HepG2 (cell line): ENCODE measurements around the gene ATP6V0A1. TPM values are rescaled to one million over a fixed set of nuclear protein-coding genes. Genes with fewer than 3 reads are reported as not detected.

ENCODE experiments used
- CCDC6 ChIP-seq: sonication (generic); formaldehyde crosslinking; IDR thresholded peaks from 2 replicates; pipeline ENCODE4 v1.8.1; 2022; ENCODE audit warnings: mild to moderate bottlenecking, missing genetic modification reagents, moderate library complexity
- DR1 ChIP-seq: sonication (generic); formaldehyde crosslinking; IDR thresholded peaks from 2 replicates; pipeline ENCODE4 v1.8.0; 2021; ENCODE audit warnings: mild to moderate bottlenecking, missing genetic modification reagents, inconsistent platforms
- GATA4 ChIP-seq: sonication (generic); IDR thresholded peaks from 2 replicates; pipeline ENCODE4 v1.6.1; 2016; ENCODE audit warnings: antibody characterized with exemption, low read depth, borderline replicate concordance
- HIVEP1 ChIP-seq: sonication (generic); formaldehyde crosslinking; IDR thresholded peaks from 2 replicates; pipeline ENCODE4 v1.4.0; 2020; ENCODE audit warnings: mild to moderate bottlenecking, missing genetic modification reagents
- HNRNPLL ChIP-seq: fragments of 200-400 bp; formaldehyde crosslinking; IDR thresholded peaks from 2 replicates; pipeline ENCODE4 v1.6.1; 2017; ENCODE audit warnings: mild to moderate bottlenecking, low read depth, low read length; ENCODE audit not compliant: poor library complexity, severe bottlenecking
- HOXA5 ChIP-seq: sonication (generic); formaldehyde crosslinking; IDR thresholded peaks from 2 replicates; pipeline ENCODE4 v1.4.0; 2020; ENCODE audit warnings: missing genetic modification reagents
- ISX ChIP-seq: sonication (generic); formaldehyde crosslinking; conservative IDR thresholded peaks from 2 replicates; pipeline ENCODE4 v1.5.0; 2020; ENCODE audit warnings: missing genetic modification reagents
- KLF6 ChIP-seq: IDR thresholded peaks from 2 replicates; pipeline ENCODE4 v1.8.0; 2016; ENCODE audit warnings: missing biosample characterization, missing genetic modification reagents
- NFYB ChIP-seq: sonication (generic); formaldehyde crosslinking; IDR thresholded peaks from 2 replicates; pipeline ENCODE4 v1.4.0; 2020; ENCODE audit warnings: missing genetic modification reagents
- PITX1 ChIP-seq: sonication (generic); formaldehyde crosslinking; IDR thresholded peaks from 2 replicates; pipeline ENCODE4 v1.5.1; 2020; ENCODE audit warnings: mild to moderate bottlenecking, missing genetic modification reagents
- RBFOX2 ChIP-seq: fragments of 200-400 bp; formaldehyde crosslinking; IDR thresholded peaks from 2 replicates; pipeline ENCODE4 v1.6.1; 2017; ENCODE audit warnings: low read depth, mild to moderate bottlenecking, low read length
- SETDB1 ChIP-seq: sonication (generic); formaldehyde crosslinking; IDR thresholded peaks from 2 replicates; pipeline ENCODE4 v1.5.1; 2020; ENCODE audit warnings: missing genetic modification reagents, mild to moderate bottlenecking, borderline replicate concordance
- SMAD1 ChIP-seq: sonication (generic); formaldehyde crosslinking; IDR thresholded peaks from 2 replicates; pipeline ENCODE4 v1.4.0; 2020; ENCODE audit warnings: missing genetic modification reagents, low read depth, mild to moderate bottlenecking, borderline replicate concordance
- SPEN ChIP-seq: sonication (generic); formaldehyde crosslinking; IDR thresholded peaks from 2 replicates; pipeline ENCODE4 v1.5.1; 2020; ENCODE audit warnings: low read depth, mild to moderate bottlenecking, missing genetic modification reagents
- SRSF1 ChIP-seq: fragments of 200-400 bp; formaldehyde crosslinking; optimal IDR thresholded peaks from 2 replicates; pipeline ENCODE3; 2017; ENCODE audit warnings: mild to moderate bottlenecking, low read depth, low read length, moderate library complexity
- TRIM24 ChIP-seq: sonication (generic); formaldehyde crosslinking; IDR thresholded peaks from 2 replicates; pipeline ENCODE4 v1.8.0; 2022; ENCODE audit warnings: mild to moderate bottlenecking, missing genetic modification reagents
- ZBTB21 ChIP-seq: sonication (generic); formaldehyde crosslinking; IDR thresholded peaks from 2 replicates; pipeline ENCODE4 v1.4.0; 2020; ENCODE audit warnings: missing genetic modification reagents
- ZNF121 ChIP-seq: sonication (generic); formaldehyde crosslinking; IDR thresholded peaks from 2 replicates; pipeline ENCODE4 v1.5.0; 2020; ENCODE audit warnings: mild to moderate bottlenecking, missing genetic modification reagents
- ZNF260 ChIP-seq: sonication (generic); formaldehyde crosslinking; IDR thresholded peaks from 2 replicates; pipeline ENCODE4 v1.4.0; 2020; ENCODE audit warnings: missing genetic modification reagents, low read depth, mild to moderate bottlenecking, borderline replicate concordance
- ZNF530 ChIP-seq: sonication (generic); formaldehyde crosslinking; IDR thresholded peaks from 2 replicates; pipeline ENCODE4 v1.5.0; 2020; ENCODE audit warnings: low read depth, mild to moderate bottlenecking, missing genetic modification reagents
- ZNF557 ChIP-seq: sonication (generic); formaldehyde crosslinking; IDR thresholded peaks from 2 replicates; pipeline ENCODE4 v1.4.0; 2020; ENCODE audit warnings: missing genetic modification reagents
- ZNF772 ChIP-seq: sonication (generic); formaldehyde crosslinking; IDR thresholded peaks from 2 replicates; pipeline ENCODE4 v1.5.0; 2020; ENCODE audit warnings: mild to moderate bottlenecking, missing genetic modification reagents
- ZNF775 ChIP-seq: sonication (generic); formaldehyde crosslinking; IDR thresholded peaks from 2 replicates; pipeline ENCODE4 v1.4.0; 2020; ENCODE audit warnings: missing genetic modification reagents, mild to moderate bottlenecking, moderate library complexity, borderline replicate concordance
- ZNF782 ChIP-seq: sonication (generic); formaldehyde crosslinking; IDR thresholded peaks from 2 replicates; pipeline ENCODE4 v1.4.0; 2020; ENCODE audit warnings: missing genetic modification reagents, mild to moderate bottlenecking, borderline replicate concordance
- ZNF839 ChIP-seq: sonication (generic); formaldehyde crosslinking; IDR thresholded peaks from 2 replicates; pipeline ENCODE4 v1.4.0; 2020; ENCODE audit warnings: missing genetic modification reagents, mild to moderate bottlenecking, borderline replicate concordance
- ZSCAN20 ChIP-seq: sonication (generic); formaldehyde crosslinking; IDR thresholded peaks from 2 replicates; pipeline ENCODE4 v1.4.0; 2020; ENCODE audit warnings: missing genetic modification reagents, mild to moderate bottlenecking, borderline replicate concordance
- polyA plus RNA-seq, 8 experiments: library from polyadenylated mRNA; depleted of rRNA in 3 of 8; stranded (reverse) in 7 of 8; unstranded in 1 of 8; fragments of >200 nt; fragmentation: Illumina TruSeq in 4 of 8; extraction: Trizol in 4 of 8; gene quantifications; 2 replicates each; pipeline versions ENCODE4 v1.2.1 to v1.2.3, GENCODE V29; 2011 to 2016; ENCODE audit warnings: low read depth in 4 of 8, missing spikeins in 1 of 8, mixed read lengths in 1 of 8; ENCODE audit not compliant: insufficient read depth in 1 of 8
- total RNA-seq, 5 experiments: library from RNA; depleted of rRNA; stranded (reverse); fragments of >200 nt; fragmentation: Illumina TruSeq; extraction: Trizol; gene quantifications; 2 replicates each; pipeline ENCODE4 v1.2.3, GENCODE V29; 2016; ENCODE audit warnings: low read depth in 1 of 5
- TF ChIP-seq, protein P1 (sequence below): sonication (generic); formaldehyde crosslinking; IDR thresholded peaks from 2 replicates; pipeline ENCODE4 v1.4.0; 2020; ENCODE audit warnings: missing genetic modification reagents

ATP6V0A1 gene
- total and polyA plus RNA-seq, 2 of the 13 experiments (the other 11 are each of a cell fraction or from before 2014, with no cell fraction given): 27.9 to 54.1 TPM

DNA sequence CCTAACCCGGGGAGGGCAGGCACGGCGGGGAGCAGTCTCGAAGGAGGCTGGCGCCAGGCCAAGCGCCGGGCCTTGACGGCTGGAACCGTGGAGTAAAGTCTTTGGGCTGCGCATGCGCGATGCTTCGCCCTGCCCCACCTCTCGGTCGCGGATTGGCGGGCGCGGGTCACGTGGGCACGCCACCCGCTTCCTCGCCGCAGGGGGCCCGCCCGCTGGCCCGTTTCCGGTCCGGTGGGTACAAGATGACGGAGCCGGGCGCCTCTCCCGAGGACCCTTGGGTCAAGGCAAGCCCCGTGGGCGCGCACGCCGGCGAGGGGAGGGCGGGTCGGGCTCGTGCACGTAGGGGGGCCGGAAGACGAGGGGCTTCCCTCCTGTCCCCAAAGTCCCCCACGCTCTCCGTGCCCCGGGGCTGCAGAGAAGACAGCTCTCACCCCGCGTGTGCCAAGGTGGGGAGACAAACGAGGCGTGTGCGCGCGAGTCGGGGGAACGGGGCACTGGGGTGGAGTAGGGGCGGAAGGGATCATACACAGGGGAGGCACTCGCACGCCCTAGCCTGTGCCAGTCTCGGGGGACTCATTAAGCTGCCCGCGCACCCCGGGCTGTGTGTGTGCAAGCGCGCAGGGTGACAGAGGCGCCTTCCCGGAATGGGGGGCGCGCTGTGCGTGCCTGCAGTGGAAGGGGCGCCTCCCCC lies 108.3 kb downstream of the ATP6V0A1 start, which contains the start of gene MLX (continued):
- TF ChIP-seq ZNF839 (CRISPR knock-in tag) (no peak; the same call in 1 of the 2 replicates), KLF6 (CRISPR knock-in tag) (peak; percentile 85; the same call in 1 of the 2 replicates), SMAD1 (CRISPR knock-in tag) (no peak; the same call in 1 of the 2 replicates), ZNF782 (peak; percentile 73; the same call in 1 of the 2 replicates), RBFOX2 (peak; percentile 99), TRIM24 (CRISPR knock-in tag) (no peak), DR1 (CRISPR knock-in tag) (peak; percentile 51), ZNF772 (CRISPR knock-in tag) (no peak), SRSF1 (peak; percentile 71), ZNF121 (CRISPR knock-in tag) (peak; percentile 80; the same call in 1 of the 2 replicates), HNRNPLL (peak; percentile 61), CCDC6 (no peak), ZBTB21 (CRISPR knock-in tag) (0 out of 2 replicates have a peak, but pooled peaks have one; percentile 41), ZNF557 (no peak; the same call in 1 of the 2 replicates), SPEN (CRISPR knock-in tag) (peak; percentile 79), NFYB (peak; percentile 93), PITX1 (CRISPR knock-in tag) (peak; percentile 48), ZNF530 (no peak), ZNF775 (no peak; the same call in 1 of the 2 replicates), SETDB1 (CRISPR knock-in tag) (no peak), ZNF260 (CRISPR knock-in tag) (no peak), ZSCAN20 (no peak; the same call in 1 of the 2 replicates), GATA4 (no peak), HOXA5 (CRISPR knock-in tag) (no peak), ISX (peak; percentile 81; the same call in 1 of the 2 replicates), HIVEP1 (CRISPR knock-in tag) (peak; percentile 84)
- TF ChIP-seq, protein P1, sequence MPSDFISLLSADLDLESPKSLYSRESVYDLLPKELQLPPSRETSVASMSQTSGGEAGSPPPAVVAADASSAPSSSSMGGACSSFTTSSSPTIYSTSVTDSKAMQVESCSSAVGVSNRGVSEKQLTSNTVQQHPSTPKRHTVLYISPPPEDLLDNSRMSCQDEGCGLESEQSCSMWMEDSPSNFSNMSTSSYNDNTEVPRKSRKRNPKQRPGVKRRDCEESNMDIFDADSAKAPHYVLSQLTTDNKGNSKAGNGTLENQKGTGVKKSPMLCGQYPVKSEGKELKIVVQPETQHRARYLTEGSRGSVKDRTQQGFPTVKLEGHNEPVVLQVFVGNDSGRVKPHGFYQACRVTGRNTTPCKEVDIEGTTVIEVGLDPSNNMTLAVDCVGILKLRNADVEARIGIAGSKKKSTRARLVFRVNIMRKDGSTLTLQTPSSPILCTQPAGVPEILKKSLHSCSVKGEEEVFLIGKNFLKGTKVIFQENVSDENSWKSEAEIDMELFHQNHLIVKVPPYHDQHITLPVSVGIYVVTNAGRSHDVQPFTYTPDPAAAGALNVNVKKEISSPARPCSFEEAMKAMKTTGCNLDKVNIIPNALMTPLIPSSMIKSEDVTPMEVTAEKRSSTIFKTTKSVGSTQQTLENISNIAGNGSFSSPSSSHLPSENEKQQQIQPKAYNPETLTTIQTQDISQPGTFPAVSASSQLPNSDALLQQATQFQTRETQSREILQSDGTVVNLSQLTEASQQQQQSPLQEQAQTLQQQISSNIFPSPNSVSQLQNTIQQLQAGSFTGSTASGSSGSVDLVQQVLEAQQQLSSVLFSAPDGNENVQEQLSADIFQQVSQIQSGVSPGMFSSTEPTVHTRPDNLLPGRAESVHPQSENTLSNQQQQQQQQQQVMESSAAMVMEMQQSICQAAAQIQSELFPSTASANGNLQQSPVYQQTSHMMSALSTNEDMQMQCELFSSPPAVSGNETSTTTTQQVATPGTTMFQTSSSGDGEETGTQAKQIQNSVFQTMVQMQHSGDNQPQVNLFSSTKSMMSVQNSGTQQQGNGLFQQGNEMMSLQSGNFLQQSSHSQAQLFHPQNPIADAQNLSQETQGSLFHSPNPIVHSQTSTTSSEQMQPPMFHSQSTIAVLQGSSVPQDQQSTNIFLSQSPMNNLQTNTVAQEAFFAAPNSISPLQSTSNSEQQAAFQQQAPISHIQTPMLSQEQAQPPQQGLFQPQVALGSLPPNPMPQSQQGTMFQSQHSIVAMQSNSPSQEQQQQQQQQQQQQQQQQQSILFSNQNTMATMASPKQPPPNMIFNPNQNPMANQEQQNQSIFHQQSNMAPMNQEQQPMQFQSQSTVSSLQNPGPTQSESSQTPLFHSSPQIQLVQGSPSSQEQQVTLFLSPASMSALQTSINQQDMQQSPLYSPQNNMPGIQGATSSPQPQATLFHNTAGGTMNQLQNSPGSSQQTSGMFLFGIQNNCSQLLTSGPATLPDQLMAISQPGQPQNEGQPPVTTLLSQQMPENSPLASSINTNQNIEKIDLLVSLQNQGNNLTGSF: no peak
